ENCODE results near the gene TCAIM.

DNA sequence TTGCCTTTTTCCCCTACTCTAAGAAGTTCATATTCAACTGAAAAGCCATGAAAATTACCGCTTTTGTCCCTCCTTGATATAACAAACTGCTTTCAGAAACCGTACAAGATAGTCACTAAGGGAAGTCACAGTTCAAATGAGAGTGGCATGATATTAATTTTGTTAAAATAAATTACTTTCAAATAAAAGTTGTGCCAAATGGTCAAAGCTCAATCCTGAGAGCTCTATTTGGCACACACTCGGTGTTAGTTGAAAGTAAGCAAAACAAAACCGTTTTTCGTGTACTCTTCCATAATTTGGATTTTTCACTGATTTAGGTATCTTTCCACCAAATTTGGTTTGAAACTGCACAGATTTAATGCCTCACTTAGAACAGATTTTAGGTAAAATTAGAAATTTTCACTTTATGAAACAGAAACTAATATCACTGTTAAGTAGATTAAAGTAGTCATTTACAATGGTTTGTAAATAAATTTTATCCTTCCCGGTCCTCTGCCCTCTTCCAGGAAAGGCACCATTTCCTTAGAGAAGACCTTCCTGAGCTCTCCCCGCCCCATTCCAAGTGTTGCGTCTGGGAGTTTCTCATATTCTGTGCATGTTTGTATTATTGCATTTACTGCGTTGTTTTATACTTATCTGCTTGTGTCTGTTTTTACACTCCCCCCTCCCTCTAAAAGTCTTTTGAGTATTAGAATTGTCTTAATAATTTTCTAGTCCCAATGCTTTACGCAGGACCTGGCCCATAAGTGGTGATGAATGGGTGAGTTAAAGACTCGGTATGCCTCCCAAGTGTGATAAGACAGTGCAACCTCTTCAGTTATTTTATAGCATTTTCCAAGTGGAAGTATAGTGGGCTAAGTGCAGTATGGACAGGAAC is 853 bp downstream of the TCAIM start:
- no peak for TF ChIP-seq POLR2A (IDR thresholded peaks at IDR 0.05; ENCODE audit: low read length)
- TF ChIP-seq GATA1 (IDR thresholded peaks at IDR 0.05; ENCODE audit: low read depth, low read length), result no peak

All from erythroblast (primary cell).